GM18909 (cell line): ENCODE results near the gene CPSF4.
"Not testable (repeated sequence)": the region's sequence is repeated elsewhere in the genome, so short reads cannot be mapped to it uniquely, and the experiment has no call there.

Experiments used
- ATAC-seq: cut with Tn5 transposase; IDR thresholded peaks from one replicate; pipeline ENCODE4 v1.9.1; 2021; ENCODE audit warnings: mild to moderate bottlenecking; ENCODE audit not compliant: unreplicated experiment, poor library complexity

CPSF4 gene

DNA sequence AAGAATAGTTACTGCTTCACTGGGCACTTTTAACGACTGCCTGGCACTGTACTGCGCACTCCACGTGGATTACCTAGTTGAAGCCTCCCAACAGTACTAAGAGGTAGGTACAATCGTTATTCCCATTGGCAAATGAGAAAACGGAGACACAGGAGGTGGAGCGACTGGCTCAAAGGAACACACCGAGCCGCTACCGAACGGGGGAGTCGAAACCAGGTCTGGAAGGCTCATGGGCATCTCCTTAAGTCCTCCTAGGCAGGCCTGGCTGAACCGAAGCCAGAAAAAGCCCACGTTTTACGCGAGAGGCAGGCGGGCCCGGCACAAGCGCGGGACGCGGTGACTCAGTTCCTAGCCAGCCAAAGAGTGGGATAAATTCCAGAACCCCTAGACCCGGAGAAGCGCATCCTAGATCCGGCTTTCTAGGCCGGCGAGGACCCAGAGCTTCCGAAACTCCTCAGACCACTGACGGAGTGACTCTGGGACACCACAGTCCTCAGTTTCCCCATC, 30.8 kb upstream of the CPSF4 start:
- ATAC-seq: peak; percentile 4

DNA sequence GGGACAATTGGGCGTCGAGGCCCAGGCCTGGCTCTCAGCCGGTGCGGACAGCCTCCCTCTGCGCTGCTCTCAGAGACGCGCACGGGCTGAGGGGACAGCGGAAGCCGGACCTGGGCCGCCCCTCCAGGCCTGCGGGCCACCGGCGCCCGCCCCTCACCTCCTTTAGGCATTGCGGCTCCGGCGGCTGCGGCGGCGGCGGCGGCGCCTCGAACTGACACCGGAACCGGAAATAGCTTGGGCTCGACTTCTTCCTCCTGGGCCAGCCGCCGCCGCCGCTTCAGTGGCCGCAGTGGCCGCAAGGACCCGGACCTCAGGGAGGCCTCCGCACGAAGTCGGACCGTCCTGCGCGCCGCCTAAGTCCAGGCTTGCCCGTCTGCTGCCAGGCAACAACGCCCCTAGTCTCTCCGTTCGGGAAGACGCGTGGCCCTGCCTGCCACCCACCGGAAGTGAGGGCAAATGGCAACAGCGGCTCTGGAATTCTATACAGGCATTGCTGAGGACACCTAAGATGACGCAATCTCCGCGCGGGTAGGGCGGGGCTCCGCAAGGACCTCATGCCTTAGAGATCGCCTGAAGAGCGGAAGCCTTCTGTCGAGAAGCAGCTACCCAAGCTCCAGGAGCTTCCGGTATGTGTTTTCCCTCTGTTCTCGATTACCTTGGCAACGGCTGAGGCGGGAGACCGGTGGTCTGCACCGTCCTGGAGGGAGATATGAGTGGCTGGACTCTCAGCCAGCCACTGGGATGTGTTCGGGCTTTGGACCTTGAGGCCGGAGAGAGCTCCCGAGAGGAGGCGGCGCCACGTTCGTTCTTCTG, 30.2 kb upstream of the CPSF4 start, which contains the start of the genes BUD31 and PDAP1:
Gene BUD31 (plus strand): TSS at position 591 of the 813 bp plus-strand sequence. CDS start 2,124 bp downstream, outside the sequence.
Gene PDAP1 (minus strand): TSS at position 219 of the 813 bp plus-strand sequence. CDS start 49 bp downstream, at position 170.
- peak; percentile 81 for ATAC-seq

DNA sequence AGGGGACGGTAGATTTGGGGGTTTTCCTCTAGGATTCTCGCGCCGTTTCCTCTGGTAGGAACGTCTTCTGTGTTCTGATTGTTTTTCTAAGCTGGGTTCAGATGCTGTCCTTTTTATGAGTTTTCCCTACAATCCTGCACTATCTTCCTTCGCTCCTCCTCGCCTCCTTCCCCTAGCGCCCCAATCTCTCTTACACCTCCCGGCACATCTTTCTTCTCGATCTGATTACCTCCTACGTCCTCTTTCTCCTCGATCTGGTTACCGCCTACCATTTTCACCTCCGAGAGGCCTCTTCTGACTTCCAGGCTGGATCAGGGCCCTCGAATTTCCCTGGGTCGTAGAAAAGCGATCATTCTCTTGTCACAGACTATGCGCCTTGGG, 29.6 kb upstream of the CPSF4 start:
- peak; percentile 5 for ATAC-seq

DNA sequence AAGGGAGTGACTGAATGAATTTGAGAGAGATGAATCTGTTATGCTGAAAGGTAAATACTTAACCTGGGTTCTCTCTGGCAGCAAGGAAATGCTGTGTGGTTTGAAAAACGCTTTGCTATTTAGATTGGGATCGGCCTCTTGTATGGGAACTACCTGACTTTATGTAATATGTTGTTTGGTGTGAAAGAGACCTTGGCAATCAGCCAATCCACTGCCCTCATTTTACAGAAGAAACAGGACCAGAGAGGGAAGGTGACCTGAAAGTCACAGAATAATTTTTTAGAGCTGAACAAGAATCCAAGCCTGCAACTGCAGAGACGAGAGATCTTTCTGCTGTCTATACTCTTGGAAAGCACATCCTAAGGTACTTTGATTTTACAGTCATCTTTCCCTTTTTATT, 28.9 kb upstream of the CPSF4 start:
- no peak for ATAC-seq

DNA sequence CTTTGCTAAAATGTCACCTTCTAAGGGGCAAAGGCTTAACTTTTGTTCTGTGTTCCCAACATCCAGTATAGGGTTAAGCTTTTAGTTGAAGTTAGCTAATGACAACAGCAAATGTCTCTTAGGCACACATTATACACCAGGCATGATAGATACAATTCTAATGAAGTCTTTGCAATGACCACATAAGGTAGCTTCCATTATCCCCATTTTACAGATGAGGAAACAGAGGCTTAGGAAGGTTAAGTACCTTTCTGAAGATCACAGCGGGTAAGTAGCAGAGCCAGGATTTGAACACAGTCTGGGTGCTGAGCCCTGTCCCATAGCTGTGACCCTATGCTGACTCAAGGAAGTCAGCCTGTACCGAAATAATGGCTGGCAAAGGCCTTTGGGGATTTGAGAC, 28.1 kb upstream of the CPSF4 start:
- ATAC-seq: no peak

DNA sequence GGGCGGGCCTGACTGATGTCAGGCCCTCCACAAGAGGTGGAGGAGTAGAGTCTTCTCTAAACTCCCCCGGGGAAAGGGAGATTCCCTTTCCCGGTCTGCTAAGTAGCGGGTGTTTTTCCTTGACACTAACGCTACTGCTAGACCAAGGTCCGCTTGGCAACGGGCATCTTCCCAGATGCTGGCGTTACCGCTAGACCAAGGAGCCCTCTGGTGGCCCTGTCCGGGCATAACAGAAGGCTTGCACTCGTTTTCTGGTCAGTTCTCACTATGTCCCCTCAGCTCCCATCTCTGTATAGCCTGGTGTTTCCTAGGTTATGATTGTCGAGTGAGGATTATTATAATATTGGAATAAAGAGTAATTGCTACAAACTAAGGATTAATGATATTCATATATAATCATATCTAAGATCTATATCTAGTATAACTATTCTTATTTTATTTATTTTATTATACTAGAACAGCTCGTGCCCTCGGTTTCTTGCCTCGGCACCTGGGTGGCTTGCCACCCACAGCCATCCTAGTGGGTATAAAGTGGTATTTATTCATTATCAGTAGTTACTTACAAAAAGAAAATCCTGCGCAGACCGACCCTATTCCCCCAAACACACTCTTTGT, 23.1 kb upstream of the CPSF4 start:
- not testable (repeated sequence) for ATAC-seq

DNA sequence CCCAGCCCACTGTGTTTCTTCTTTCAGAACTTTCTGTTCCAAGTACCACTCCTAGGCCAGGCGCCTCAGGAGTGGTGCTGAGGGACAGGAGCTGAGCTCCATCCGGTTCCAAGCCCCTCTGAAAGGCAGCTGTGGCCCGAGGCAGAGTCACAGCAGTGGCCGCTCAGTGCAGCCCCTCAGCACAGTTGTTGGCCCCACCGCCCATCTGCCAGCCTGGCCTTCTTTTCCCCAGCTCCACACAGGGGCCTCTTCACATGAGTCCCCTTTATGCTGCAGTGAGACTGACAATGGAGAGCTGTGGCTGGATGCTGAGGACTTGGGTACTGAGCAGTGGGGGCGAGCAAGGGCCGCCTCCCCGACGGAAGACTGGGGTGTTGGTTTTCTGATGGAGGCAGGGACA, 20.5 kb upstream of the CPSF4 start:
- no peak for ATAC-seq

DNA sequence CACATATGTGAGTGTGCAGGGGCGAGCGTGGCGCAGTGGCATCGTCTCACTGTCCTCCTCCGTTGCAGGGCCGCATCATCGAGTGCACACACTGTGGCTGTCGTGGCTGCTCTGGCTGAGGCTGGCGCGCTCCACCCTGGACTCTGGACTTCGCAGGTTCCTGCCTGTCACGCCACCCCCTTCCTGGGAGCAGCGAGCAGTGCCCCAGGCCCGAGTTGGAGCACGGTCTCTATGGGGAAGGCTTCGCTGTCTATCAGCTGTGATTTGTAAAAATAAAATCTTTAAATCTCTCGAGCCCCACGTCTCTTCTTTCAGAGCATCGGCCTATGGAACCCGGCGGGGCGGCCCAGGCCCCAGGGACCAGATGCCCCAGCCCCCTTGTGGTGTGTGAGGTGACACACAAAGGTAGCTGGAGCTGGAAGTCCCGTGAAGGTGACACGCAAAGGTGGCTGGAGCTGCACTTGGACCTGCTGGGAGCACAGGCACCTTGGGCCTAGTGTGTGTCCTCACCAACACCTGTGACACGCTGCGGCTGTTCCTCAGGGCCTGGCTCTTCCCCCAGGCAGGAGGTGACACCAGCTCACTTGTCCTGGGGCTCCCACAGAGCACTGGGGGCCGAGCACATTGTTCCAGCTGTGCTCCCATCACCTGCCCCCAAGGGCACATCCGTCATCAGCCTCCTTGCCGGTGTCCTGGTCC, 19.3 kb upstream of the CPSF4 start:
- ATAC-seq: no peak

DNA sequence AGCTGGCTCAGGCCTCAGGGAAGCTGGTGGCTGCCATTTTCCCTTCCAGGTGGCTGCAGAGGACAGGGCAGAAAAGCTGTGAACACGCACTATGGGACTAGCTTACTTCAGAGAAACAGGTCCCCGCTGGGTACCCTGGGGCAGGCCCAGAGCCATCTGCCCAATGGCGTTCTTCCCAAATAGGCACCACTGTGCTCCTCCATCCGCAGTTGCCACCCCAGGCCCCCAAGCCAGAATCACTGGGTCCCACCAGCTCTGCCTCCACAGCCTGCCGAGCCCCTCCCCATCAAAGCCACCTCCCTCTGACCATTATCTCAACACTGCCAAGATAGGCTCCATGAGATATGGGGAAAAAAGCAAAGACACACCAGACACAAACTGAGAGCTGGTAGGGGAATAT, 18.5 kb upstream of the CPSF4 start:
- ATAC-seq: no peak

DNA sequence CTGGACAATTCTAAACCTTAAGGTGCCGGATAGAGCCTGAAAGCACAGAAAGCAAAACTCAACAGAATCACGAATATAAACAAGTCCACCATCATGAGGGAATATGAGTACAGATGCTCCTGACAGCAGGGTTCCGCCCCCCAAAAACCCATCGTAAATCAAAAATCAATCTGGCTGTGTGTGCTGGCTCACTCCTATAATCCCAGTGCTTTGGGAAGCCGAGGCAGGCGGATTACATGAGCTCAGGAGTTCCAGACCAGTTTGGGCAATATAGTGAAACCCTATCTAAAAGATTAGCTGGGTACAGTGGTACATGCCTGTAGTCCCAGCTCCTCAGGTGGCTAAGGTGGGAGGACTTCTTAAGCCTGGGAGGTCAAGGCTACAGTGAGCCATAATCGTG, 17.8 kb upstream of the CPSF4 start:
- no peak for ATAC-seq

DNA sequence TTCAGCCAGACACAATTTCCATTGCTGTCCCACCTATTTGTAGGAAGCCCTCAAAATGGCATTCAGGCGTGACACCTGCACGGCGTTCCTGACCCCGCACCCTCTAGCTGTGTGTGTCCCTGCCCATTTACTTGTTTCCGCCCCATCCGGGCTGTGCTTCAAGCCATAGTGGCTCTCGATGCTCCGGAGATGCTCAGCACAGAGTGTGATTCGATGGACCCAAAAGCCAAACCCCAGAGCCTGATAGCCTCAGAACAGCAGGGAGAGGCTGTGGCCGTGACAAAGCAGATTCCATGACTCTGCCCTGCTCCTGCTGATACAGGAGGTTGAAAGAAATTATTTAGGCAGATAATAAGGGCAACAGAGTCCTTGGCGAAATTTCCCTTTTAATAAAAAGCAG, 16.6 kb upstream of the CPSF4 start:
- no peak for ATAC-seq

DNA sequence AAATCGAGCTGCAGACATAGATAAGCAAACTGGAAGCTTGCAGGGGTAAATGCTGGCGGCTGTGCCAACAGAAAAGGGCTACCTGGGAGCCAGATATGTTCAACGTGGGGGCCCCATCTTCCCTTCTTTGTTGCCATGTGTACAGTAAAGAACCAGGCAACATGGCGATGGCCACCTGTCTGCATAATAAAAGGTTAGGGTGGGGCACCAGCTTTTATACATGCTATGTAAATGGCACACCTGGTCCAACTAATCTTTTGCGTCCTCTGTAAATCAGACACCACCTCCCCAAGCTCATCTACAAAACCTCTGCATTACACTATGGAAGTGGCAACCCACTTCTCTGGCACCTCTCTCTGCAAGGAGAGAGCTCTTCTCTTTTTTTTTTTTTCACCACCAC, 16.1 kb upstream of the CPSF4 start:
- ATAC-seq: no peak

DNA sequence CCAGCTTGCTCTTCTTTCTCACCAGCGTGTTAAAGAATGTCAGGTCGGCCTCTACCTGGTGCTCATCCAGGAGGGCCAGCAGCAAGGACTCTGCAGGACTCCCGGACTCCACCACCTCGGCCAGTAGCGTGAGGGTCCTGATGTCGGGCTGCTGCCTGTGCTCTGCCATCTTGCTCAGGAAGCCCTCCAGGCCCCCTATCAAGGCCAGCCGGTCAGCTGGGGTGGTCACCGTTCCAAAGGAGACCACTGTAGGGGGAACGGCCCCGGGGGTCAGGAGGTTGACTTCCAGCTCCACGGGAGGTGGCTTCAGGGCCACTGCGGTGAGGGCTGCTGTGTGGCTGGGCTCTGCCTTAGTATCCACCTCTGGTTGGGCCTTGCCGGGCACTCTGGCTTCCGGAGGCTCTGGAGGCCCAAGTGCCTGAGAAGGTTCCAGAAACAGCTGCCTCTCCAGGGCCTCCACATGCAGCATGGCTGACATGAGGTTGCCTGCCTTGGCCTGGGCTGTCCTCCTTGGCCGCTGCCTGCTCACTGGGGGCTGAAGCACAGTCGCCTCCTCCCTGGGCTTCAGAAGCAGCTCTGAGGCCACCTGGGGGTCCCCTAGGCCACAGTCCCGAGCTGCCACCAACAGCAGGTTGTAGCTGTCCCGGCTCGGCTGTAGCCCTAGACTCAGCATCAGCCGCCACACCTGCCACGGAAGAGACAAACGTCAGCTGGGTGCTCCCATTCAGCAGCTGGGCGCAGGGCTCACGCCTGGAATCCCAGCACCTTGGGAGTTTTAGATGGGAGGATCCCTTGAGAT, 13.6 kb upstream of the CPSF4 start:
- no peak for ATAC-seq

DNA sequence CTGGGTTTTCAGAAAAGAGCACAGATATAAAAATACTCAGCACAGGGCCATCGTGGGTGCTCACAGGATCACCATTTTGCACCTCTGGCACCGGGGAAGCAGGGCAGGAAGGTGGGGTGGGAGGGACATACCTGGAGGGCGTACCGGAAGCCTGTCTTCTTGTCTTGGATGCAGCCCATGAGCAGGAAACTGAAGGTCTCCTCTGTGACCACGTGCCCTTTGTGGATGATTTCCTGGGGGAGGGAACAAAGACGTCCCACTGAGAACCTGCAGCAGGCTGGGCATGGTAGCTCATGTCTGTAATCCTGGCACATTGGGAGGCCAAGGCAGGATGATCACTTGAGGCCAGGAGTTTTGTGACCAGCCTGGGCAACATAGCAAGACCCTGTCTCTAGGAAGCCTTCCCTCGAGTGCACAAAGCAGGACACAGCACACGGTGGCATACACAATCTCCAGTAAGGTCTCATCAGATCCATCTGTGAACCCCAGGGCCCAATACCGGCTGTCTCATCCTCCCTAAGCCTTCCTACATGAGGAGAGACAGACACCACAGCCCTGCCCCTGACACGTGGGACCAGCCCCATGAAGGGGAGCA, 9.7 kb upstream of the CPSF4 start:
- no peak for ATAC-seq

DNA sequence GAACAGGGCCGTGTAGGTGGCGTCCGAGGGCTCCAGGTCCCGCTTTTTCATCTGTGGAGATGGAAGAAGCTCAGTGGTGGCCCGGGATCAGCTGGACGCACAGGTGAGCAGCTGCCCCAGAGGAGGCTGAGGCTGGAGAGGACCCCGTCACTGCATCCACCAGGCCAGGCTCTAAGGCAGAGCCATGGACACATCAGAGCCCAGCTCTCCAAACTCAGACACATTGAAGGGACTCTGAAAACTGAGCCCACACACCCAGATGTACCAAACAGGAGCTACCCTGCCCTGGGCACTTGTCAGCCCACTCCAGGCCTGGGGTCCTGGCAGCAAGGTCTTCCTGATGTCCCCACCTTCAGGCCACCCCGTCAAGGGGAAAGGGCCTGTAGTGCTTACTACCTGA, 9.0 kb upstream of the CPSF4 start:
- ATAC-seq: no peak

DNA sequence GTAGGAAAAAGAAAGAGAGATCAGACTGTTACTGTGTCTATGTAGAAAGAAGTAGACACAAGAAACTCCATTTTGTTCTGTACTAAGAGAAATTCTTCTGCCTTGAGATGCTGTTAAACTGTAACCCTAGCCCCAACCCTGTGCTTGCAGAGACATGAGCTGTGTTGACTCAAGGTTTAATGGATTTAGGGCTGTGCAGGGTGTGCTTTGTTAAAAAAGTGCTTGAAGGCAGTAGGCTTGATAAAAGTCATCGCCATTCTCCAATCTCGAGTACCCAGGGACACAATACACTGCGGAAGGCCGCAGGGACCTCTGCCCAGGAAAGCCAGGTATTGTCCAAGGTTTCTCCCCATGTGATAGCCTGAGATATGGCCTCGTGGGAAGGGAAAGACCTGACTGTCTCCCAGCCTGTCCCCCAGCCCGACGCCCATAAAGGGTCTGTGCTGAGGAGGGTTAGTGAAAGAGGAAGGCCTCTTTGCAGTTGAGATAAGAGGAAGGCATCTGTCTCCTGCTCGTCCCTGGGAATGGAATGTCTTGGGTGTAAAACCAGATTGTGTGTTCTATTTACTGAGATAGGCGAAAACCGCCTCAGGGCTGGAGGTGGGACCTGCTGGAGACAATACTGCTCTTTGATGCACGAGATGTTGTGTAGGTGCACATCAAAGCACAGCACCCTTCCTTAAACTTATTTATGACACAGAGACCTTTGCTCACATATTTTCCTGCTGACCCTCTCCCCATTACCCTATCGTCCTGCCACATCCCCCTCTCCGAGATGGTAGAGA, 6.8 kb upstream of the CPSF4 start:
- ATAC-seq: not testable (repeated sequence)

DNA sequence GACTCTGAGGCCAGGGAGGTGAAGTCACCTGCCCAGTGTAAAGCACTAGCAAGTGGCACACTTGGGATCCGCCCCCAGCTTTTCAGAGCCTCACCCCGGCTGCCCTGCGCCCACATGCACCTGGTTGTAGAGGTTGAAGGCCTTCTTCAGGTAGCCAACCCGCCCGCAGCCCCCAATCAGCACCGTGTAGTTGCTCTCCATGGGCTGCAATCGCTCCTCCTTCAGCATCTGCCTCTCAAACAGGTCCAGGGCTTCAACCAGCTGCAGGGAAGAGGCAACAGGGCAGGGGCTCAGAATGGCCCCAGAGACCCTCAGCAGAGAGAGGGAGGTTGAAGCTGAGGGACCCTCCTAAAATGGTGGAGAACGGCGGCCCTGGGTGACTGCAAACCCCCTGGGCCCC, 5.6 kb upstream of the CPSF4 start:
- no peak for ATAC-seq

DNA sequence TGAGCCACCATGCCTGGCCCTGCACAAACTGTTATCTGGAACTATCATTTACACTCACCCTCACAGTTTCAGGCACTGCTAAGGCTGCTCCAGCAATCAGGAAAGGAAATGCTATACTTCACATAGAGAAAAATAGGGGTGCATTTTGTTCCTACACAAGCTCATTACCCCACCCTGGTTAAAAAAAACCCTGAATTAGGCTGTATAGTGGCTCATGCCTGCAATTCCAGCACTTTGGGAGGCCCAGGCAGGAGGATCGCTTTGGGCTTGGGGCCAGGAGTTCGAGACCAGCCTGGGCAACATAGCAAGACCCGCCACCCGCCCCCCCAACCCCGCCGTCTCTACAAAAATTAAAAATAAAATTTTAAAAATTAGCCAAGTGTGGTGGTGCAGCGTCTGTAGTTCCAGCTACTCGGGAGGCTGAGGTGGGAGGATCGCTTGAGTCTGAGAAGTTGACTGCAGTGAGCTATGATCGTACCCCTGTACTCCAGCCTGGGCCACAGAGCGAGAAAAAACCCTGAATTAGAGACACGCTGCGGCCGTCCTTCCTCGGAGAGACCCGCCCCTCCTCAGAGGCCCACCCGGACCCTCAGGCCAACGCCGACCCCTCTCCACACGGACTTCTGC, 684 bp upstream of the CPSF4 start:
- no peak for ATAC-seq

DNA sequence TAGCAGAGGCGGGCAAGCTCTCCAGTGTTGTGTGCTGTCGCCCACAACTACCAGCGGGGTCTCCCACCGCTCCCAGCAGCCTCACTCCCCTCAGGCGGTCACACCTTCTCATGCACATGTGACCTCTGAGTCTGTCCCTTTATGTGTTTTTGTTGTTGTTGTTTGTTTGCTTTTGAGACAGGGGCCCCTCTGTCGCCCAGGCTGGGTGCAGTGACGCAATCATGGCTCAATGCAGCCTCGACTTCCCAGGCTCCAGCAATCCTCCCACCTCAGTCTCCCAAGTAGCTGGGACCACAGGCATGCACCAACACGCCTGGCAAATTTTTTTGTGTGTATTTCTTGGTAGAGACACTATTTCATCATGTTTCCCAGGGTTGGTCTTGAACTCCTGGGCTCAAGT, 1.5 kb downstream of the CPSF4 start:
- ATAC-seq: no peak
